ENCODE data around the gene DLEU7. TPM values are rescaled to one million over a fixed set of nuclear protein-coding genes. Genes with fewer than 3 reads are reported as not detected.

DLEU7 gene
- total RNA-seq, 1 donor from 2014 or later, result 0.57 TPM

DNA sequence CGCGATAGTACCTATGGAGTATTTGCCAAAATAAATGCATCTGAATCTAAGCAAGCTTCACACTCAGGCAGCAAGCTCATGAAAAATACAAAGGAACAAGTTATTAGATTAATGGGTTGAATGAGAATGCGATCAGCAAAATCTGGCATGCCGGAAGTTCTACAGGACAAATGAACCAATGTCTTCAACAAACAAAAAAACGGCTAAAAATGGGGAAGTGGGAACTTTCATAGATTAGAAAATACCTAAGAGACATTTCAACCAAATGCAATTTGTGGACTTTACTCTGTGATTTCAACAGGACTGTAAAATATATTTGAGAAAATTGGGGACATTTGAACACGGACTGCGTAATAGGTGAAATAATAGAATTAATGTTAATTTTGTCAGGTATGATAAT is 43.7 kb upstream of the DLEU7 start:
- DNase-seq (ENCODE audit: low read depth), result no peak
- Histone ChIP-seq H3K27ac (ENCODE audit: low read depth, low read length) (no peak overlapping the region), H3K9ac (ENCODE audit: low read length) (no peak overlapping the region), H3K4me3 (ENCODE audit: insufficient read depth, low read depth, low read length) (no peak overlapping the region), H3K27me3 (ENCODE audit: insufficient read depth, low read length) (no peaks in the 10 kb centered on the region), H3K79me2 (ENCODE audit: insufficient read depth, low read length) (no peaks in the 10 kb centered on the region), H3K9me3 (ENCODE audit: insufficient read depth, low read depth, low read length) (no peaks in the 10 kb centered on the region), H2AFZ (ENCODE audit: low read depth, low read length) (no peak overlapping the region), H4K20me1 (ENCODE audit: insufficient read depth, low read length) (no peaks in the 10 kb centered on the region), H3K36me3 (ENCODE audit: insufficient read depth, low read length) (no peaks in the 10 kb centered on the region), H3K4me2 (ENCODE audit: low read length) (no peak overlapping the region), H3K4me1 (ENCODE audit: insufficient read depth, low read length) (no peaks in the 10 kb centered on the region)
- Mint-ChIP-seq H3K4me1 (ENCODE audit: low read depth, unreplicated experiment) (no peaks in the 10 kb centered on the region), H3K4me3 (ENCODE audit: unreplicated experiment) (no peak overlapping the region), H3K27ac (ENCODE audit: unreplicated experiment) (no peak overlapping the region), H3K36me3 (ENCODE audit: low read depth, unreplicated experiment) (no peaks in the 10 kb centered on the region), H3K27me3 (ENCODE audit: low read depth, unreplicated experiment) (peaks cover 3% of the 10 kb centered on the region), H3K9me3 (ENCODE audit: unreplicated experiment) (peaks cover 6% of the 10 kb centered on the region)
- no peak for FAIRE-seq
- TF ChIP-seq, protein P1, sequence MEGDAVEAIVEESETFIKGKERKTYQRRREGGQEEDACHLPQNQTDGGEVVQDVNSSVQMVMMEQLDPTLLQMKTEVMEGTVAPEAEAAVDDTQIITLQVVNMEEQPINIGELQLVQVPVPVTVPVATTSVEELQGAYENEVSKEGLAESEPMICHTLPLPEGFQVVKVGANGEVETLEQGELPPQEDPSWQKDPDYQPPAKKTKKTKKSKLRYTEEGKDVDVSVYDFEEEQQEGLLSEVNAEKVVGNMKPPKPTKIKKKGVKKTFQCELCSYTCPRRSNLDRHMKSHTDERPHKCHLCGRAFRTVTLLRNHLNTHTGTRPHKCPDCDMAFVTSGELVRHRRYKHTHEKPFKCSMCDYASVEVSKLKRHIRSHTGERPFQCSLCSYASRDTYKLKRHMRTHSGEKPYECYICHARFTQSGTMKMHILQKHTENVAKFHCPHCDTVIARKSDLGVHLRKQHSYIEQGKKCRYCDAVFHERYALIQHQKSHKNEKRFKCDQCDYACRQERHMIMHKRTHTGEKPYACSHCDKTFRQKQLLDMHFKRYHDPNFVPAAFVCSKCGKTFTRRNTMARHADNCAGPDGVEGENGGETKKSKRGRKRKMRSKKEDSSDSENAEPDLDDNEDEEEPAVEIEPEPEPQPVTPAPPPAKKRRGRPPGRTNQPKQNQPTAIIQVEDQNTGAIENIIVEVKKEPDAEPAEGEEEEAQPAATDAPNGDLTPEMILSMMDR (IDR thresholded peaks at IDR 0.05; ENCODE audit: insufficient read depth, low read depth, low read length), result no peak
- no peak for TF ChIP-seq EZH2 (IDR thresholded peaks at IDR 0.05; ENCODE audit: insufficient read depth, low read length)

DNA sequence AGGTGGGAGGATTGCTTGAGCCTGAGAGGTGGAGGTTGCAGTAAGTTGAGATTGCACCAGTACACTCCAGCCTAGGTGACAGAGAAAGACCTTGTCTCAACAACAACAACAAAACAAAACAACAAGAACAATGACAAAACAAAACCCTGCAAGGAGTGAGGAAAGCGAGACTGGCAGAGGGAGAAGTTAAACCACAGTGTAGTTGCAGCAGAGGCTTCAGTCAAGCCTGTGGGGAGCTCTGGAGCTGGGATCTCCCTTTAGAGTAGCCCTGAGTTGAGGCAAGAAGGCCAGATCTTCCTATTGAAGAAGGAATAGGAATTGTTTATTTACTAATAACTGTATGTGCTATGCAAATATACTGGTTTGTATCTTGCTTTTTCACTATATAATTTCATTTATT is 40.8 kb upstream of the DLEU7 start:
- Histone ChIP-seq H3K4me1 (ENCODE audit: insufficient read depth, low read length) (no peaks in the 10 kb centered on the region), H3K4me3 (ENCODE audit: insufficient read depth, low read depth, low read length) (no peak overlapping the region), H3K27me3 (ENCODE audit: insufficient read depth, low read length) (no peaks in the 10 kb centered on the region), H3K36me3 (ENCODE audit: insufficient read depth, low read length) (no peaks in the 10 kb centered on the region), H3K4me2 (ENCODE audit: low read length) (no peak overlapping the region), H3K9ac (ENCODE audit: low read length) (no peak overlapping the region), H3K9me3 (ENCODE audit: insufficient read depth, low read depth, low read length) (no peaks in the 10 kb centered on the region), H3K27ac (ENCODE audit: low read depth, low read length) (no peak overlapping the region), H3K79me2 (ENCODE audit: insufficient read depth, low read length) (no peaks in the 10 kb centered on the region), H4K20me1 (ENCODE audit: insufficient read depth, low read length) (no peaks in the 10 kb centered on the region), H2AFZ (ENCODE audit: low read depth, low read length) (no peak overlapping the region)
- Mint-ChIP-seq H3K4me1 (ENCODE audit: low read depth, unreplicated experiment) (no peaks in the 10 kb centered on the region), H3K9me3 (ENCODE audit: unreplicated experiment) (peaks cover 5% of the 10 kb centered on the region), H3K4me3 (ENCODE audit: unreplicated experiment) (no peak overlapping the region), H3K36me3 (ENCODE audit: low read depth, unreplicated experiment) (peaks cover 2% of the 10 kb centered on the region), H3K27me3 (ENCODE audit: low read depth, unreplicated experiment) (peaks cover 3% of the 10 kb centered on the region), H3K27ac (ENCODE audit: unreplicated experiment) (no peak overlapping the region)
- TF ChIP-seq, protein P1 (IDR thresholded peaks at IDR 0.05; ENCODE audit: insufficient read depth, low read depth, low read length), result no peak
- DNase-seq (ENCODE audit: low read depth), result no peak
- FAIRE-seq, result no peak

DNA sequence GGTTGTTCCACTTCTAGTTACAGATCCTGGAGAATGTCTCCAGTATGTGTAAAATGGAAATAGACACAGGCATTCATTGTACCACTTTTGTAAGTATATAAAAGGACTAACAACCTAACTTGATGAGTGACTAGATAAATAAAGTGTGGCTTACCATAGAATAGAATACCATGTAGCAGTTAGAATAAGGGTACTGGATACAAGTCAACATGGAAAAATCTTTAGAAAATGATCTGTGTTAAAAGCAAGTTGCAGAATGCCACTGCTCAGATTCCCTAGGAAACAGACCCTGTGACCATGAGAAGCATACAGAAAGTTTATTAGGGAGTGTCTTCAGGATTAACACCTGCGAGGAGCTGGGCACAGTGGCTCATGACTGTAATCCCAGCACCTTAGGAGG is 40.2 kb upstream of the DLEU7 start:
- FAIRE-seq, result no peak
- no peaks in the 10 kb centered on the region for H3K27me3 Mint-ChIP-seq (ENCODE audit: low read depth, unreplicated experiment)
- H3K36me3 Mint-ChIP-seq (ENCODE audit: low read depth, unreplicated experiment), result peaks cover 2% of the 10 kb centered on the region
- no peak overlapping the region for H3K4me2 ChIP-seq (ENCODE audit: low read length)
- no peak for TF ChIP-seq EZH2 (IDR thresholded peaks at IDR 0.05; ENCODE audit: insufficient read depth, low read length)
- TF ChIP-seq, protein P1 (IDR thresholded peaks at IDR 0.05; ENCODE audit: insufficient read depth, low read depth, low read length), result no peak
- no peaks in the 10 kb centered on the region for H3K79me2 ChIP-seq (ENCODE audit: insufficient read depth, low read length)
- no peaks in the 10 kb centered on the region for H3K27me3 ChIP-seq (ENCODE audit: insufficient read depth, low read length)
- peaks cover 5% of the 10 kb centered on the region for H3K9me3 Mint-ChIP-seq (ENCODE audit: unreplicated experiment)
- H3K27ac ChIP-seq (ENCODE audit: low read depth, low read length), result no peak overlapping the region
- no peak overlapping the region for H3K4me3 Mint-ChIP-seq (ENCODE audit: unreplicated experiment)
- H3K4me3 ChIP-seq (ENCODE audit: insufficient read depth, low read depth, low read length), result no peak overlapping the region
- no peaks in the 10 kb centered on the region for H3K9me3 ChIP-seq (ENCODE audit: insufficient read depth, low read depth, low read length)
- DNase-seq (ENCODE audit: low read depth), result no peak
- H2AFZ ChIP-seq (ENCODE audit: low read depth, low read length), result no peak overlapping the region
- H3K9ac ChIP-seq (ENCODE audit: low read length), result no peak overlapping the region
- H3K36me3 ChIP-seq (ENCODE audit: insufficient read depth, low read length), result no peaks in the 10 kb centered on the region
- H3K4me1 Mint-ChIP-seq (ENCODE audit: low read depth, unreplicated experiment), result no peaks in the 10 kb centered on the region
- H3K4me1 ChIP-seq (ENCODE audit: insufficient read depth, low read length), result no peaks in the 10 kb centered on the region
- no peaks in the 10 kb centered on the region for H4K20me1 ChIP-seq (ENCODE audit: insufficient read depth, low read length)
- no peak overlapping the region for H3K27ac Mint-ChIP-seq (ENCODE audit: unreplicated experiment)

All from astrocyte (in vitro differentiated cells and primary cell).